ENCODE results near the gene MAB21L4.

Gene MAB21L4

GRCh38 chr2:240914645-240915525 lies 18.9 kb upstream of the MAB21L4 start:
- Histone ChIP-seq H3K4me1 (ENCODE audit: insufficient read depth, poor library complexity, severe bottlenecking) (no peaks in the 10 kb centered on the region), H3K27ac (ENCODE audit: poor library complexity, severe bottlenecking) (no peak overlapping the region), H3K9me3 (ENCODE audit: severe bottlenecking) (no peaks in the 10 kb centered on the region), H3K36me3 (ENCODE audit: low read depth) (no peaks in the 10 kb centered on the region), H3K27me3 (ENCODE audit: insufficient read depth, poor library complexity, severe bottlenecking) (peaks cover 7% of the 10 kb centered on the region), H3K4me3 (ENCODE audit: severe bottlenecking) (no peak overlapping the region)
- peak; percentile 44 for TF ChIP-seq CTCF (IDR thresholded peaks at IDR 0.05; ENCODE audit: poor library complexity, severe bottlenecking)
- no peak for DNase-seq (ENCODE audit: low spot score)
- no peak for ATAC-seq (ENCODE audit: low read depth)

GRCh38 chr2:240913810-240914644 lies 18.1 kb upstream of the MAB21L4 start:
- TF ChIP-seq CTCF (IDR thresholded peaks at IDR 0.05; ENCODE audit: poor library complexity, severe bottlenecking) = peak; percentile 74
- H3K4me3 ChIP-seq (ENCODE audit: severe bottlenecking) = no peak overlapping the region
- 0 out of 3 replicates have a peak, but pooled peaks have one; percentile 32 for ATAC-seq (ENCODE audit: low read depth)

GRCh38 chr2:240912878-240913809 lies 17.2 kb upstream of the MAB21L4 start:
- Histone ChIP-seq H3K27me3 (ENCODE audit: insufficient read depth, poor library complexity, severe bottlenecking) (peaks cover 7% of the 10 kb centered on the region), H3K4me3 (ENCODE audit: severe bottlenecking) (no peak overlapping the region), H3K4me1 (ENCODE audit: insufficient read depth, poor library complexity, severe bottlenecking) (no peaks in the 10 kb centered on the region), H3K36me3 (ENCODE audit: low read depth) (no peaks in the 10 kb centered on the region), H3K27ac (ENCODE audit: poor library complexity, severe bottlenecking) (no peak overlapping the region), H3K9me3 (ENCODE audit: severe bottlenecking) (no peaks in the 10 kb centered on the region)
- TF ChIP-seq CTCF (IDR thresholded peaks at IDR 0.05; ENCODE audit: poor library complexity, severe bottlenecking) = no peak
- ATAC-seq (ENCODE audit: low read depth) (no peak), DNase-seq (ENCODE audit: low spot score) (no peak)

More at GRCh38 chr2:240913810-240914644, 18.1 kb upstream of the MAB21L4 start:
- H3K36me3 ChIP-seq (ENCODE audit: low read depth) = no peaks in the 10 kb centered on the region
- H3K4me1 ChIP-seq (ENCODE audit: insufficient read depth, poor library complexity, severe bottlenecking) = no peaks in the 10 kb centered on the region
- peaks cover 7% of the 10 kb centered on the region for H3K27me3 ChIP-seq (ENCODE audit: insufficient read depth, poor library complexity, severe bottlenecking)
- DNase-seq (ENCODE audit: low spot score) = no peak
- no peaks in the 10 kb centered on the region for H3K9me3 ChIP-seq (ENCODE audit: severe bottlenecking)
- no peak overlapping the region for H3K27ac ChIP-seq (ENCODE audit: poor library complexity, severe bottlenecking)

GRCh38 chr2:240911641-240912265 lies 15.8 kb upstream of the MAB21L4 start:
- H3K9me3 ChIP-seq (ENCODE audit: severe bottlenecking) = no peaks in the 10 kb centered on the region
- peaks cover 12% of the 10 kb centered on the region for H3K27me3 ChIP-seq (ENCODE audit: insufficient read depth, poor library complexity, severe bottlenecking)
- no peaks in the 10 kb centered on the region for H3K36me3 ChIP-seq (ENCODE audit: low read depth)
- no peak for TF ChIP-seq CTCF (IDR thresholded peaks at IDR 0.05; ENCODE audit: poor library complexity, severe bottlenecking)
- no peak overlapping the region for H3K4me3 ChIP-seq (ENCODE audit: severe bottlenecking)
- DNase-seq (ENCODE audit: low spot score) (no peak), ATAC-seq (ENCODE audit: low read depth) (no peak)
- no peaks in the 10 kb centered on the region for H3K4me1 ChIP-seq (ENCODE audit: insufficient read depth, poor library complexity, severe bottlenecking)
- H3K27ac ChIP-seq (ENCODE audit: poor library complexity, severe bottlenecking) = no peak overlapping the region

Measured in RWPE2 (cell line).